Testis (tissue), 2 donors: ENCODE measurements around the gene COL7A1.

Source experiments
- CTCF ChIP-seq, 3 experiments: fragments of 450-650 bp in 2 of 3; fragments of 200-600 bp in 1 of 3; sonication (generic) in 1 of 3; IDR thresholded peaks; one replicate each; pipeline ENCODE4 v1.5.1; 2016 to 2019; ENCODE audit warnings: antibody characterized with exemption in 3 of 3, mild to moderate bottlenecking in 2 of 3, moderate library complexity in 1 of 3
- POLR2A ChIP-seq: fragments of 450-650 bp; IDR thresholded peaks from one replicate; pipeline ENCODE4 v1.6.1; 2017; ENCODE audit warnings: antibody characterized with exemption, mild to moderate bottlenecking, moderate library complexity

GRCh38 chr3:48538451-48538850, 56.7 kb downstream of the COL7A1 start:
- TF ChIP-seq CTCF (IDR thresholded peaks at IDR 0.05) (no peak), POLR2A (no peak)
